Activated CD4-positive, alpha-beta memory T cell treated with anti-CD3 and anti-CD28 coated beads for 36 hours (primary cell): ENCODE results near the gene NDUFAF3. TPM values are rescaled to one million over a fixed set of nuclear protein-coding genes. Genes with fewer than 3 reads are reported as not detected.
A peak's percentile ranks its signal among the peaks of the same experiment; 100 is the strongest.

Experiments
- CTCF ChIA-PET: fragments of 350-600 bp; sonication (Branson Sonifier 250); formaldehyde crosslinking; loops from one replicate; lab custom pipeline; 2021; ENCODE audit warnings: antibody characterized with exemption, inconsistent platforms; lab: Charles Lee
- POLR2A ChIA-PET: fragments of 350-600 bp; sonication (Branson Sonifier 250); formaldehyde crosslinking; loops from one replicate; lab custom pipeline; 2021; ENCODE audit warnings: antibody characterized with exemption; lab: Charles Lee
- DNase-seq: peaks from one replicate; pipeline ENCODE4 v3.0.0-alpha.2; 2020
- H3K27ac Mint-ChIP-seq: one replicate; pipeline ENCODE4 v1.8.0; 2021; ENCODE audit warnings: mixed read lengths
- H3K27me3 Mint-ChIP-seq: one replicate; pipeline ENCODE4 v1.8.0; 2021; ENCODE audit warnings: mixed read lengths
- H3K36me3 Mint-ChIP-seq: one replicate; pipeline ENCODE4 v1.8.0; 2021; ENCODE audit warnings: mixed read lengths
- H3K4me1 Mint-ChIP-seq: one replicate; pipeline ENCODE4 v1.8.0; 2021; ENCODE audit warnings: low read depth, mixed read lengths
- H3K4me3 Mint-ChIP-seq: one replicate; pipeline ENCODE4 v1.8.0; 2021; ENCODE audit warnings: mild to moderate bottlenecking, mixed read lengths
- H3K9me3 Mint-ChIP-seq: one replicate; pipeline ENCODE4 v1.8.0; 2021; ENCODE audit warnings: mixed read lengths
- intact Hi-C: fragments of 100-400 bp; cut with micrococcal nuclease; formaldehyde crosslinking; loops from one replicate; pipeline ENCODE4 v1.15.1; 2023
- total RNA-seq, 2 experiments: library from RNA; stranded (reverse); gene quantifications; one replicate each; pipeline ENCODE4 v1.2.3, GENCODE V29; 2021

NDUFAF3 gene
- total RNA-seq, 2 experiments from 2014 or later: 101 to 106 TPM

GRCh38 chr3:49020330-49021212 is 1.4 kb upstream of the NDUFAF3 start:
- Mint-ChIP-seq H3K4me3 (peak overlapping the region; percentile 97), H3K9me3 (no peaks in the 10 kb centered on the region), H3K27me3 (no peaks in the 10 kb centered on the region), H3K27ac (peak overlapping the region; percentile 98), H3K4me1 (peaks cover 48% of the 10 kb centered on the region), H3K36me3 (peaks cover 37% of the 10 kb centered on the region)
- ChIA-PET POLR2A (interaction anchor here (0.5 to 9.7 kb wide), 9 partner anchors 8 to 397 kb away, joined by 3 to 135 read pairs (median 15); partner anchors contain the start of genes ARIH2, IMPDH2, P4HTM and QRICH1), CTCF (interaction anchor here (0.5 to 6.3 kb wide), 9 partner anchors 8 to 319 kb away, joined by 3 to 88 read pairs (median 12); partner anchors contain the start of genes ARIH2, IMPDH2, P4HTM and QRICH1)
- DNase-seq: peak; percentile 55
- intact Hi-C loops: loop anchor here (1.0 to 10.0 kb wide), 8 partner anchors 9 to 424 kb away; partner anchors contain the start of genes IMPDH2, IP6K2, QRICH1 and RHOA

- intact Hi-C loops: loop anchor here (1.0 to 10.0 kb wide), 8 partner anchors 8 to 423 kb away; partner anchors contain the start of genes IMPDH2, IP6K2, QRICH1 and RHOA
- H3K4me1 Mint-ChIP-seq: peaks cover 55% of the 10 kb centered on the region
- no peaks in the 10 kb centered on the region for H3K9me3 Mint-ChIP-seq
- peak overlapping the region; percentile 98 for H3K27ac Mint-ChIP-seq
- peak; percentile 99 for DNase-seq
- no peaks in the 10 kb centered on the region for H3K27me3 Mint-ChIP-seq
- ChIA-PET CTCF (interaction anchor here (0.5 to 6.3 kb wide), 19 partner anchors 8 to 428 kb away, joined by 3 to 88 read pairs (median 5); partner anchors contain the start of genes ARIH2, IMPDH2, P4HTM and QRICH1), POLR2A (interaction anchor here (0.5 to 9.7 kb wide), 11 partner anchors 8 to 652 kb away, joined by 3 to 135 read pairs (median 10); partner anchors contain the start of genes ARIH2, IMPDH2, P4HTM and QRICH1)
- H3K36me3 Mint-ChIP-seq: peaks cover 37% of the 10 kb centered on the region
- H3K4me3 Mint-ChIP-seq: peak overlapping the region; percentile 97
Observed at GRCh38 chr3:49021213-49021812, 608 bp upstream of the NDUFAF3 start.

GRCh38 chr3:49022688-49023171 is 809 bp downstream of the NDUFAF3 start:
- peaks cover 57% of the 10 kb centered on the region for H3K4me1 Mint-ChIP-seq
- peak; percentile 31 for DNase-seq
- peak overlapping the region; percentile 97 for H3K4me3 Mint-ChIP-seq
- POLR2A ChIA-PET: interaction anchor here (1.0 to 9.7 kb wide), 9 partner anchors 9 to 550 kb away, joined by 3 to 135 read pairs (median 10); partner anchors contain the start of genes ARIH2, P4HTM, QRICH1 and USP4
- peak overlapping the region; percentile 98 for H3K27ac Mint-ChIP-seq
- H3K27me3 Mint-ChIP-seq: no peaks in the 10 kb centered on the region
- H3K9me3 Mint-ChIP-seq: no peaks in the 10 kb centered on the region
- H3K36me3 Mint-ChIP-seq: peaks cover 50% of the 10 kb centered on the region
- CTCF ChIA-PET: interaction anchor here (1.2 to 6.3 kb wide), 8 partner anchors 8 to 426 kb away, joined by 3 to 88 read pairs (median 17); partner anchors contain the start of genes P4HTM, QRICH1 and WDR6
- intact Hi-C loops: loop anchor here (5.0 to 10.0 kb wide), 4 partner anchors 305 to 422 kb away; partner anchors contain the start of genes IP6K2, RHOA, TCTA and USP4

- Mint-ChIP-seq H3K27me3 (no peaks in the 10 kb centered on the region), H3K9me3 (no peaks in the 10 kb centered on the region), H3K4me3 (peak overlapping the region; percentile 97), H3K4me1 (peaks cover 64% of the 10 kb centered on the region), H3K27ac (peak overlapping the region; percentile 58), H3K36me3 (peaks cover 58% of the 10 kb centered on the region)
- ChIA-PET CTCF (interaction anchor here (1.3 to 6.3 kb wide), 2 partner anchors 16 to 35 kb away, joined by 5 to 88 read pairs; partner anchors contain the start of genes P4HTM and WDR6), POLR2A (interaction anchor here (0.7 to 9.7 kb wide), 4 partner anchors 14 to 71 kb away, joined by 3 to 135 read pairs (median 4); partner anchors contain the start of genes P4HTM, QRICH1 and WDR6)
- DNase-seq: no peak
- intact Hi-C loops: loop anchor here (5.0 to 10.0 kb wide), 4 partner anchors 306 to 421 kb away; partner anchors contain the start of genes IP6K2, RHOA, TCTA and USP4
Observed at GRCh38 chr3:49023775-49024174, 1.9 kb downstream of the NDUFAF3 start.

- Mint-ChIP-seq H3K27ac (no peak overlapping the region), H3K27me3 (no peaks in the 10 kb centered on the region), H3K4me1 (peaks cover 60% of the 10 kb centered on the region), H3K36me3 (peaks cover 62% of the 10 kb centered on the region), H3K4me3 (no peak overlapping the region), H3K9me3 (no peaks in the 10 kb centered on the region)
- intact Hi-C loops: loop anchor here (5.0 to 10.0 kb wide), 4 partner anchors 307 to 420 kb away; partner anchors contain the start of genes IP6K2, RHOA, TCTA and USP4
- POLR2A ChIA-PET: interaction anchor here (0.7 to 9.7 kb wide), 4 partner anchors 15 to 70 kb away, joined by 3 to 135 read pairs (median 4); partner anchors contain the start of genes QRICH1 and WDR6
- DNase-seq: no peak
- CTCF ChIA-PET: interaction anchor here (1.3 to 6.3 kb wide), 2 partner anchors 17 to 35 kb away, joined by 5 to 88 read pairs; partner anchors contain the start of genes P4HTM and WDR6
Observed at GRCh38 chr3:49024449-49024848, 2.5 kb downstream of the NDUFAF3 start.

GRCh38 chr3:49025005-49025792 is 3.3 kb downstream of the NDUFAF3 start:
- Mint-ChIP-seq H3K27ac (peak overlapping the region; percentile 24), H3K4me1 (peaks cover 55% of the 10 kb centered on the region)
- POLR2A ChIA-PET: interaction anchor here (0.8 to 9.7 kb wide), 4 partner anchors 14 to 65 kb away, joined by 3 to 135 read pairs (median 5); partner anchors contain the start of gene WDR6

GRCh38 chr3:49025793-49026520 is 4.0 kb downstream of the NDUFAF3 start:
- Mint-ChIP-seq H3K4me3 (peak overlapping the region; percentile 18), H3K4me1 (peaks cover 54% of the 10 kb centered on the region)

More at GRCh38 chr3:49025005-49025792, 3.3 kb downstream of the NDUFAF3 start:
- no peaks in the 10 kb centered on the region for H3K9me3 Mint-ChIP-seq
- intact Hi-C loops: loop anchor here (10.0 kb wide), 3 partner anchors 320 to 420 kb away; partner anchors contain the start of genes RHOA, TCTA and USP4
- CTCF ChIA-PET: interaction anchor here (1.0 to 6.3 kb wide), 2 partner anchors 36 to 69 kb away, joined by 3 to 88 read pairs; partner anchors contain the start of genes P4HTM and QRICH1
- no peak for DNase-seq
- H3K4me3 Mint-ChIP-seq: peak overlapping the region; percentile 18
- H3K27me3 Mint-ChIP-seq: no peaks in the 10 kb centered on the region
- H3K36me3 Mint-ChIP-seq: peaks cover 65% of the 10 kb centered on the region

GRCh38 chr3:49026536-49026935 is 4.6 kb downstream of the NDUFAF3 start:
- POLR2A ChIA-PET: interaction anchor here (0.7 kb wide), 1 partner anchor 68 kb away, joined by 3 read pairs; no protein-coding TSS in a partner anchor
- intact Hi-C loops: loop anchor here (10.0 kb wide), 3 partner anchors 318 to 418 kb away; partner anchors contain the start of genes RHOA, TCTA and USP4
- peak overlapping the region; percentile 18 for H3K27ac Mint-ChIP-seq
- H3K9me3 Mint-ChIP-seq: no peaks in the 10 kb centered on the region
- no peaks in the 10 kb centered on the region for H3K27me3 Mint-ChIP-seq
- H3K4me1 Mint-ChIP-seq: peaks cover 54% of the 10 kb centered on the region
- CTCF ChIA-PET: interaction anchor here (0.8 to 1.2 kb wide), 3 partner anchors 9 to 38 kb away, joined by 3 read pairs; partner anchors contain the start of genes DALRD3 and WDR6
- peaks cover 71% of the 10 kb centered on the region for H3K36me3 Mint-ChIP-seq
- no peak overlapping the region for H3K4me3 Mint-ChIP-seq
- DNase-seq: no peak

More at GRCh38 chr3:49025793-49026520, 4.0 kb downstream of the NDUFAF3 start:
- CTCF ChIA-PET: interaction anchor here (1.0 to 1.2 kb wide), 3 partner anchors 8 to 68 kb away, joined by 3 read pairs; partner anchors contain the start of genes DALRD3, QRICH1 and WDR6
- Mint-ChIP-seq H3K27ac (peak overlapping the region; percentile 24), H3K27me3 (no peaks in the 10 kb centered on the region), H3K9me3 (no peaks in the 10 kb centered on the region), H3K36me3 (peaks cover 69% of the 10 kb centered on the region)
- no peak for DNase-seq
- intact Hi-C loops: loop anchor here (10.0 kb wide), 3 partner anchors 319 to 419 kb away; partner anchors contain the start of genes RHOA, TCTA and USP4
- POLR2A ChIA-PET: interaction anchor here (1.1 kb wide), 2 partner anchors 15 to 18 kb away, joined by 3 to 6 read pairs; partner anchors contain the start of gene WDR6

- Mint-ChIP-seq H3K4me1 (peaks cover 54% of the 10 kb centered on the region), H3K27ac (peak overlapping the region; percentile 89), H3K36me3 (peaks cover 73% of the 10 kb centered on the region), H3K27me3 (no peaks in the 10 kb centered on the region), H3K4me3 (peak overlapping the region; percentile 86), H3K9me3 (no peaks in the 10 kb centered on the region)
- CTCF ChIA-PET: no interaction called here
- POLR2A ChIA-PET: no interaction called here
- DNase-seq: no peak
- intact Hi-C loops: loop anchor here (2.0 to 10.0 kb wide), 5 partner anchors 39 to 417 kb away; partner anchors contain the start of genes RHOA, TCTA and USP4
Observed at GRCh38 chr3:49027634-49028033, 5.7 kb downstream of the NDUFAF3 start.
